HEK293T (cell line): ENCODE measurements around the gene NFKBIZ.

Source experiments
- CTCF ChIA-PET: fragments of 350-600 bp; formaldehyde crosslinking; extraction: SDS; loops from one replicate; lab custom pipeline; 2021; ENCODE audit warnings: antibody characterized with exemption, inconsistent platforms; lab: Yijun Ruan, JAX
- POLR2A ChIA-PET: fragments of 350-600 bp; formaldehyde crosslinking; extraction: SDS; loops from one replicate; lab custom pipeline; 2020; ENCODE audit warnings: antibody characterized with exemption, inconsistent platforms; lab: Yijun Ruan, JAX
- DNase-seq: peaks from one replicate; pipeline ENCODE4 v3.0.0; 2012; ENCODE audit warnings: mixed read lengths; ENCODE audit errors: extremely low spot score
- ARNT ChIP-seq: fragments of 450-650 bp; IDR thresholded peaks from 2 replicates; pipeline ENCODE4 v1.6.1; 2017; ENCODE audit warnings: mild to moderate bottlenecking
- BHLHE40 ChIP-seq: fragments of 450-650 bp; IDR thresholded peaks from 2 replicates; pipeline ENCODE4 v1.6.1; 2016; ENCODE audit warnings: mild to moderate bottlenecking, moderate library complexity, borderline replicate concordance
- CTBP1 ChIP-seq: fragments of 450-650 bp; IDR thresholded peaks from 2 replicates; pipeline ENCODE4 v1.6.1; 2016; ENCODE audit warnings: borderline replicate concordance
- FOXA1 ChIP-seq: fragments of 450-650 bp; IDR thresholded peaks from 2 replicates; pipeline ENCODE4 v1.6.1; 2016; ENCODE audit warnings: mild to moderate bottlenecking
- FOXK2 ChIP-seq: fragments of 450-650 bp; IDR thresholded peaks from 2 replicates; pipeline ENCODE4 v1.6.1; 2016; ENCODE audit warnings: mild to moderate bottlenecking
- FOXM1 ChIP-seq: fragments of 450-650 bp; IDR thresholded peaks from 2 replicates; pipeline ENCODE4 v1.6.1; 2017; ENCODE audit warnings: mild to moderate bottlenecking, borderline replicate concordance
- HDGF ChIP-seq: fragments of 450-650 bp; IDR thresholded peaks from 2 replicates; pipeline ENCODE4 v1.6.1; 2017; ENCODE audit warnings: antibody characterized with exemption, borderline replicate concordance
- L3MBTL2 ChIP-seq: fragments of 450-650 bp; conservative IDR thresholded peaks from 2 replicates; pipeline ENCODE4 v1.6.1; 2016; ENCODE audit warnings: mild to moderate bottlenecking
- LEF1 ChIP-seq: fragments of 450-650 bp; IDR thresholded peaks from 2 replicates; pipeline ENCODE4 v1.6.1; 2017; ENCODE audit warnings: mild to moderate bottlenecking, borderline replicate concordance
- NFRKB ChIP-seq: fragments of 450-650 bp; IDR thresholded peaks from 2 replicates; pipeline ENCODE4 v1.6.1; 2016; ENCODE audit warnings: mild to moderate bottlenecking, moderate library complexity
- PKNOX1 ChIP-seq: fragments of 450-650 bp; IDR thresholded peaks from 2 replicates; pipeline ENCODE4 v1.6.1; 2016
- SP1 ChIP-seq: fragments of 450-650 bp; IDR thresholded peaks from 2 replicates; pipeline ENCODE4 v1.6.1; 2017
- TARDBP ChIP-seq: fragments of 450-650 bp; IDR thresholded peaks from 2 replicates; pipeline ENCODE4 v1.6.1; 2016
- ZNF384 ChIP-seq: fragments of 450-650 bp; IDR thresholded peaks from 2 replicates; pipeline ENCODE4 v1.6.1; 2016

The NFKBIZ gene

GRCh38 chr3:101806491-101806890 is 42.8 kb upstream of the NFKBIZ start:
- no peak for TF ChIP-seq FOXK2
- no peak for TF ChIP-seq TARDBP
- TF ChIP-seq FOXA1 = no peak
- no peak for TF ChIP-seq NFRKB
- no peak for TF ChIP-seq HDGF
- TF ChIP-seq ZNF384 = no peak
- TF ChIP-seq PKNOX1 = no peak
- no peak for TF ChIP-seq FOXM1
- TF ChIP-seq SP1 = no peak
- TF ChIP-seq CTBP1 = no peak
- no peak for TF ChIP-seq L3MBTL2
- no peak for TF ChIP-seq ARNT
- no peak for TF ChIP-seq LEF1
- DNase-seq = no peak
- ChIA-PET POLR2A (no interaction called here), CTCF (interaction anchor here (0.6 to 2.0 kb wide), 3 partner anchors 374 to 730 kb away, joined by 3 to 4 read pairs (median 4); no protein-coding TSS in a partner anchor)

GRCh38 chr3:101807888-101808287 is 41.4 kb upstream of the NFKBIZ start:
- CTCF ChIA-PET = interaction anchor here (0.6 to 2.0 kb wide), 3 partner anchors 417 to 719 kb away, joined by 3 to 4 read pairs (median 4); no protein-coding TSS in a partner anchor
- DNase-seq = no peak
- POLR2A ChIA-PET = interaction anchor here (1.2 kb wide), 1 partner anchor 418 kb away, joined by 3 read pairs; no protein-coding TSS in a partner anchor
- TF ChIP-seq ARNT (no peak), BHLHE40 (no peak), TARDBP (no peak), NFRKB (no peak), L3MBTL2 (no peak)

- TF ChIP-seq ZNF384 (peak; percentile 77), SP1 (no peak), PKNOX1 (peak; percentile 86), FOXA1 (no peak)
- ChIA-PET CTCF (interaction anchor here (0.7 to 2.2 kb wide), 5 partner anchors 10 to 718 kb away, joined by 3 to 16 read pairs (median 3); no protein-coding TSS in a partner anchor), POLR2A (no interaction called here)
- DNase-seq = peak; percentile 35
Measured at GRCh38 chr3:101809178-101810021, 39.9 kb upstream of the NFKBIZ start.

GRCh38 chr3:101810022-101810418 is 39.3 kb upstream of the NFKBIZ start:
- no peak for DNase-seq
- POLR2A ChIA-PET = no interaction called here
- CTCF ChIA-PET = interaction anchor here (0.7 to 2.2 kb wide), 5 partner anchors 11 to 718 kb away, joined by 3 to 16 read pairs (median 3); no protein-coding TSS in a partner anchor
- no peak for TF ChIP-seq L3MBTL2
- TF ChIP-seq PKNOX1 = no peak
- TF ChIP-seq NFRKB = no peak

- ChIA-PET CTCF (interaction anchor here (1.1 to 1.5 kb wide), 2 partner anchors 9 to 413 kb away, joined by 5 to 6 read pairs; no protein-coding TSS in a partner anchor), POLR2A (interaction anchor here (0.9 to 1.9 kb wide), 2 partner anchors 38 to 417 kb away, joined by 3 to 5 read pairs; partner anchors contain the start of gene NFKBIZ)
- no peak for TF ChIP-seq ZNF384
- no peak for DNase-seq
Measured at GRCh38 chr3:101811875-101812274, 37.4 kb upstream of the NFKBIZ start.

GRCh38 chr3:101812895-101813294 is 36.4 kb upstream of the NFKBIZ start:
- TF ChIP-seq BHLHE40 (no peak), TARDBP (no peak), CTBP1 (no peak), L3MBTL2 (no peak), PKNOX1 (no peak), HDGF (no peak), ARNT (no peak), LEF1 (no peak)
- ChIA-PET POLR2A (interaction anchor here (1.9 kb wide), 1 partner anchor 37 kb away, joined by 5 read pairs; the partner anchor contains the start of gene NFKBIZ), CTCF (interaction anchor here (1.1 to 1.5 kb wide), 2 partner anchors 10 to 412 kb away, joined by 5 to 6 read pairs; no protein-coding TSS in a partner anchor)
- DNase-seq = no peak
